Activated CD8-positive, alpha-beta memory T cell treated with anti-CD3 and anti-CD28 coated beads, Interleukin-2, amount 10 ng/mL, durations not matched to agents 7 days and 5 days (primary cell): ENCODE results near the gene DIP2C. TPM values are rescaled to one million over a fixed set of nuclear protein-coding genes. Genes with fewer than 3 reads are reported as not detected.
"Not testable (repeated sequence)": the region's sequence is repeated elsewhere in the genome, so short reads cannot be mapped to it uniquely, and the experiment has no call there.

Experiments
- ATAC-seq: fragments of 150-1000 bp; cut with Tn5 transposase; one replicate; pipeline ENCODE4 v1.10.0; 2021; ENCODE audit warnings: moderate library complexity
- CTCF ChIA-PET: fragments of 350-600 bp; sonication (Branson Sonifier 250); formaldehyde crosslinking; loops from one replicate; lab custom pipeline; 2021; ENCODE audit warnings: antibody characterized with exemption; lab: Charles Lee
- DNase-seq: peaks from one replicate; pipeline ENCODE4 v3.0.0-alpha.2; 2020
- H3K27ac Mint-ChIP-seq: one replicate; pipeline ENCODE4 v1.8.0; 2021; ENCODE audit warnings: mild to moderate bottlenecking, mixed read lengths
- H3K27me3 Mint-ChIP-seq: one replicate; pipeline ENCODE4 v1.8.0; 2021; ENCODE audit warnings: mixed read lengths
- H3K36me3 Mint-ChIP-seq: one replicate; pipeline ENCODE4 v1.8.0; 2021; ENCODE audit warnings: mild to moderate bottlenecking, mixed read lengths
- H3K4me1 Mint-ChIP-seq: one replicate; pipeline ENCODE4 v1.8.0; 2021; ENCODE audit warnings: mixed read lengths
- H3K4me3 Mint-ChIP-seq: one replicate; pipeline ENCODE4 v1.8.0; 2021; ENCODE audit warnings: mild to moderate bottlenecking, moderate library complexity, mixed read lengths
- H3K9me3 Mint-ChIP-seq: one replicate; pipeline ENCODE4 v1.8.0; 2022; ENCODE audit warnings: low read depth, mixed read lengths
- total RNA-seq, 2 experiments: library from RNA; stranded (reverse); gene quantifications; one replicate each; pipeline ENCODE4 v1.2.3, GENCODE V29; 2021

Gene DIP2C
- total RNA-seq, 2 experiments from 2014 or later: 0.26 to 0.99 TPM

DNA sequence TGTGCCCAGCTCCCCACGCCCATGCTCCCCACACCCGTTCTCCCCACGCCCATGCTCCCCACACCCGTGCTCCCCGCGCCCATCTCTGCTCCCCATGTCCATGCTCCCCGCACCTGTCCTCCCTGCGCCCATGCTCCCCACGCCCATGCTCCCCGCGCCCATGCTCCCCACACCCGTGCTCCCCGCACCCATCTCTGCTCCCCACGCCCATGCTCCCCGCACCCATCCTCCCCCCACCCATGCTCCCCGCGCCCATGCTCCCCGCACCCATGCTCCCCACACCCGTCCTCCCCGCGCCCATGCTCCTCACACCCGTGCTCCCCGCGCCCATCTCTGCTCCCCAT, 10.8 kb downstream of the DIP2C start:
- ATAC-seq, CTCF ChIA-PET: not testable (repeated sequence)

DNA sequence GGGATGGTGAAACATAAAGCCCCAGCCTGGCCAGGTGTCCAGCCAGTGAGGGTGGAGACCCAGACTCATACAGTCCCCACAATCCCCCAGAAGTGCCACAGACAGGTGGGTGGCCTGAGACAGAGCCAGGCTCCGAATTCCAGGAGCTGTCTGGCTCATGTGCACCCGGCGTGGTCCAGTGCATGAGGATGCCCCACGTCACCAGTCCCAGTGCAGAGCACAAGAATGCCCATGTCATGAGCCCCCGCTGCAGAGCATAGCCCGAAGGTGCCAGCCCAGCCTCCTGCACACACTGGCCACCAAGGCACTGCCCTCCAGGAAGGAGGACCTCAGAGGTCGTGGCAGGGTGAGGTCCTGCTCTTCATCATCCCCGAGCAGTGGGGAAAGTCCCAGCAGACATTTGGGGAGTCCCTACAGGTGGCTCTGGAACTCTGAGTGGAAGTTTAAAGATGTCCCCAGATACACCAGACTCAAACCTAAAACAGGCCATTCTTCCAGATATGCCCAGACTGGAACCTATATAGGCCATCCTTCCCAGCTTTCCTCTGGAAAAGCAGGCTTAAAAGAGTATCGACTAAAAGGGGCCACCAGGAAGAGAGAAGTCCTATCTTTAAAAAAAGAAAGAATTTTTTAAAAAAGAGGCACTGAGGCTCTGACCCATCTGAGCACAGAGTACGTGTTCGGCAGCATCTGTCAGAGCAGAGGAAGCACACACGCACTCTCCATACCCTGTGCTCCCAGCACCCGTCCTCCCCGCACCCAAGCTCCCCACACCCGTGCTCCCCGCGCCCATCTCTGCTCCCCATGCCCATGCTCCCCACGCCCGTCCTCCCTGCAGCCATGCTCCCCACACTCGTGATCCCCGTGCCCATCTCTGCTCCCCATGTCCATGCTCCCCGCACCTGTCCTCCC, 11.5 kb downstream of the DIP2C start:
- CTCF ChIA-PET: no interaction called here
- no peak for DNase-seq
- Mint-ChIP-seq H3K9me3 (no peaks in the 10 kb centered on the region), H3K4me3 (no peak overlapping the region), H3K4me1 (peaks cover 7% of the 10 kb centered on the region), H3K36me3 (no peaks in the 10 kb centered on the region), H3K27me3 (peaks cover 10% of the 10 kb centered on the region), H3K27ac (no peak overlapping the region)
- ATAC-seq: no peak

More for the DNA sequence above, 10.8 kb downstream of the DIP2C start:
- H3K27me3 Mint-ChIP-seq, H3K4me1 Mint-ChIP-seq, H3K4me3 Mint-ChIP-seq, H3K9me3 Mint-ChIP-seq, DNase-seq, H3K36me3 Mint-ChIP-seq, H3K27ac Mint-ChIP-seq: not testable (repeated sequence)

DNA sequence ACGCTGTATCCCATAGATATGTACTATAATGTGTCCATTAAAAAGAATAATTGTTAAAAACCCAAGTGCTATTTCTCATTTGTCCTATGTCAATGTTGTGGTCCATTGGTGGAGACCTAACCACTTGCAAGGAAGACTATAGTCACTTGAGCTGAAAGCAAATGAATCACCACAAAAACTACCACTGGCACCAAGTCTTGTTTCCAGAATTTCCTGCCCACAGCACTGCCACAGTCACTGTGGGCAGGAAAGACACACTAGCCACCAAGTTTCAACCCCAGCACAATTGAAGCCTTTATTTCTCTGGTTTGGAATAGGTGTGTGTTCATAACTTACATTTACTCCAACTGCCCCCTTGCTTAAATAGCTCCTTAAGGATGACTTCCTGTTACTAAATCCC, 12.4 kb downstream of the DIP2C start:
- CTCF ChIA-PET: no interaction called here
- ATAC-seq (no peak), DNase-seq (no peak)
- H3K27ac Mint-ChIP-seq: no peak overlapping the region
- no peaks in the 10 kb centered on the region for H3K9me3 Mint-ChIP-seq
- peaks cover 10% of the 10 kb centered on the region for H3K27me3 Mint-ChIP-seq
- H3K4me1 Mint-ChIP-seq: peaks cover 7% of the 10 kb centered on the region
- H3K36me3 Mint-ChIP-seq: no peaks in the 10 kb centered on the region
- no peak overlapping the region for H3K4me3 Mint-ChIP-seq

DNA sequence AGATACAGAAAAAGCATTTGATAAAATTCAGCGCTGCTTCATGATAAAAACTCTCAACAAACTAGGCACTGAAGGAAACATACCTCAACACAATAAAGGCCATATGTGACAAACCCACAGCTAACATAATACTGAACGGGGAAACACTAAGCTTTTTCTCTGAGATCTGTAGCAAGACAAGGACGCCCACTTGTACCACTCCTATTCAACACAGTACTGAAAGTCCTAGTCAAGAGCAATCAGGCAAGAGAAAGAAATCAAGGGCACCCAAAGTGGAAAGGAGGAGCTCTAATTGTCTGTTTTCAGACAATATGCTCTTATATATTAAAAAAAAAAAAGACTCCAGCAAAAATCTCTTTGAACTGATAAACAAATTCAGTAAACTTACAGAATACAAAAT, 13.3 kb downstream of the DIP2C start:
- peaks cover 3% of the 10 kb centered on the region for H3K9me3 Mint-ChIP-seq
- DNase-seq (no peak), ATAC-seq (no peak)
- H3K27ac Mint-ChIP-seq: no peak overlapping the region
- CTCF ChIA-PET: no interaction called here
- peaks cover 10% of the 10 kb centered on the region for H3K27me3 Mint-ChIP-seq
- H3K36me3 Mint-ChIP-seq: no peaks in the 10 kb centered on the region
- no peak overlapping the region for H3K4me3 Mint-ChIP-seq
- peaks cover 7% of the 10 kb centered on the region for H3K4me1 Mint-ChIP-seq

DNA sequence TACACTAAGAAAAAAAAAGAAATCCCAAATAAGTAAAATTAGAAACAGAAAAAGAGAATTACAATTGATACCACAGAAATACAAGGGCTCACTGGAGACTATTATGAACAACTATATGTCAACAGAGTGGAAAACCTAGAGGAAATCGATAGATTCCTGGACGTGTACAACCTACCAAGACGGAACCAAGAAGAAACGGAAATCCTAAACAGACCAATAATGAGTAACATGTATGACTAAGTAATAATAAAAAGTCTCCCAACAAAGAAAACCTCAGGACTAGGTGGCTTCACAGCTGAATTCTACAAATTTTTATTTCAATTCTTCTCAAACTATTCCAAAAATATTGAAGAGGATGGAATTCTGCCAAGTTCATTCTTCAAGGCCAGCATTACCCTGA, 13.9 kb downstream of the DIP2C start:
- Mint-ChIP-seq H3K27ac (no peak overlapping the region), H3K4me1 (peaks cover 7% of the 10 kb centered on the region), H3K9me3 (peaks cover 3% of the 10 kb centered on the region), H3K36me3 (no peaks in the 10 kb centered on the region), H3K27me3 (peaks cover 10% of the 10 kb centered on the region), H3K4me3 (no peak overlapping the region)
- DNase-seq (no peak), ATAC-seq (no peak)
- CTCF ChIA-PET: no interaction called here

DNA sequence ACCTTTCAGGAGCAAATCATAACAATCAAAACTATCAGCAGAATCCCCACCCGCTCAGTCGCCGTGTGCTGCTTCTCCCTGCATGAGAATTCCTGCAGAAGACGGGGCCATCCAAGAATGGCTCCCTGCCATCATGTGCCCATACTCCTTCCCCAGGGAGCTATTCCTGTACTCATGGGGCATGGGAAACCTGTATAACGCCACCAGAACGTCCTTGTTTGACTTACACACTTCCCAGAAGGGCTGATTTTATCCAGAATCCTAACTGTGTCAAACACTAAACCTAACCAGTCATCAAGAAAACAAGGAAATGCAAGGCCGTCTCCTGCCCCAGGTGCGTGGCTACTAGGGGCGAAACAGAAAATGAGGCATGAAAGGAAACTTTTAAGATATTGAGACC, 16.0 kb downstream of the DIP2C start:
- Mint-ChIP-seq H3K9me3 (peaks cover 12% of the 10 kb centered on the region), H3K27ac (no peak overlapping the region), H3K4me1 (peaks cover 7% of the 10 kb centered on the region), H3K4me3 (no peak overlapping the region), H3K27me3 (peaks cover 10% of the 10 kb centered on the region), H3K36me3 (no peaks in the 10 kb centered on the region)
- DNase-seq: no peak
- CTCF ChIA-PET: no interaction called here
- ATAC-seq: no peak

DNA sequence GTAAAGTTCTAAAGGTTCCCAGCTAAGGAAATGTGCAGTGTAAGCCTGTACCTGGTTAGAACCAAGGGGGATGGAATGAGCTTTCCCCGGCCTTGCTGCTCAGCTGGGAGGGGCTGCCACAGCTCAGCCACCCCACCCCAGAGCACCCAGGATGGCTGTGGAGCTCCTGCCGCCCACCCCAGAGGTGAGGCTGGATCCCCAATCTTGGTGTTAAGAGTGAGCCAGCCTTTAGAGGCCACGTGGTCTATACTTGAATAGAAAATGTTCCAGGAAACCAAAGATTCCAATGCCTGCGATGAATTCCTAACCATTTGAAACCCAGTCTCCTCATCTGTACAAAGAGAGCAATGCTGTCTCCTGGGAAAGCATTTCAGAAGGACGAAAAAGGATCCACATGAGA, 16.5 kb downstream of the DIP2C start:
- ATAC-seq: no peak
- Mint-ChIP-seq H3K36me3 (no peaks in the 10 kb centered on the region), H3K27me3 (peaks cover 10% of the 10 kb centered on the region), H3K4me1 (peaks cover 7% of the 10 kb centered on the region), H3K9me3 (peaks cover 12% of the 10 kb centered on the region), H3K27ac (no peak overlapping the region), H3K4me3 (no peak overlapping the region)
- CTCF ChIA-PET: no interaction called here
- DNase-seq: no peak

DNA sequence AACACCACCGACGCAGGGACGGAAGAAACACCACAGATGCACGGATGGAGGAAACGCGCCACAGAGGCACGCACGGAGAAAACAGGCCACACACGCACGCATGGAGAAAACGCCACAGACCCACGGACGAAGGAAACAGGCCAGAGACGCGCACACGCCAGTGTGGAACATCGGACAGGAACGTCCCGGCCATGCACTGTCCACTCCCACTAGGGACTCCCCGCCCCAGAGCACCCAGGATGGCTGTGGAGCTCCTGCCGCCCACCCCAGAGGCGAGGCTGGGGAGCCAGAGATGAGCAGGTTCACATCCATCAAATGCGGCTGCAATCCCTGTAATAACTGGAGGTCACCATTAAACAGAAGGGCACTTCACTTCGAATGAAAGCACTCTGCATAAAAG, 17.3 kb downstream of the DIP2C start:
- H3K27me3 Mint-ChIP-seq: peaks cover 10% of the 10 kb centered on the region
- no peak overlapping the region for H3K4me3 Mint-ChIP-seq
- H3K9me3 Mint-ChIP-seq: peaks cover 12% of the 10 kb centered on the region
- DNase-seq (no peak), ATAC-seq (no peak)
- no peaks in the 10 kb centered on the region for H3K36me3 Mint-ChIP-seq
- CTCF ChIA-PET: no interaction called here
- H3K27ac Mint-ChIP-seq: no peak overlapping the region
- peaks cover 5% of the 10 kb centered on the region for H3K4me1 Mint-ChIP-seq

DNA sequence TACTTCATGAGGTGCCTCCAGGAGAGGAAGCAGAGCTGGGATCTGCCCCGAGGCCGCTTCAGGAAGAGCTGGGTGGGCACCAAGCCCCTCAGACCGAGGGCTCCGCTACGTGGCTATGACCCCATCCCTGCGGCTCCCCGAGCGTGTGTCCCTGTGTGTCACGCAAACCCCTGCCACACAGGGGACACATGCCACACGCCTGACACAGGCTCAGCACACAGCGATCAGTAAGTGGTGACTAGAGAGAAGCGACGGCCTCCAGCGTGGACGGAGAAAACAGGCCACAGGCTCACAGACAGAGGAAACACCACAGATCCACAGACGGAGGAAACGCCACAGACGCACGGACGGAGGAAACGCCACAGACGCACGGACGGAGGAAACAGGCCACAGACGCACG, 18.5 kb downstream of the DIP2C start:
- DNase-seq (no peak), ATAC-seq (no peak)
- no peak overlapping the region for H3K27ac Mint-ChIP-seq
- H3K27me3 Mint-ChIP-seq: peaks cover 7% of the 10 kb centered on the region
- H3K4me1 Mint-ChIP-seq: no peaks in the 10 kb centered on the region
- CTCF ChIA-PET: no interaction called here
- no peak overlapping the region for H3K4me3 Mint-ChIP-seq
- H3K9me3 Mint-ChIP-seq: peaks cover 12% of the 10 kb centered on the region
- H3K36me3 Mint-ChIP-seq: no peaks in the 10 kb centered on the region

DNA sequence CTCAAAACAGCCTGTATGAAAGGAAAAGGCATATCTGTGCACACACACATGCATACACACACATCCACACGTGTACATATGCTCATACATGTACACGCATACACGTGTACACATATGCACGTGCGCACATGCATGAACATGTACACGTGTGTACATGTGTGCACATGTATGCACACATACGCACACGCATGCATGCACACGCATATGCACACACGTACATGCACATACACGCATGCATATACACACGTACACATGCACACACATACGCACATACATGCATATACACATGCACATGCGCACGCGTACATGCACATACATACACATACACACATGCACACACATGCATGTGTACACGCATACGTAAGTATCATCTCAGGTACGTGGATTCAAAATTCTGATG, 19.4 kb downstream of the DIP2C start:
- H3K4me1 Mint-ChIP-seq: no peaks in the 10 kb centered on the region
- no peaks in the 10 kb centered on the region for H3K27me3 Mint-ChIP-seq
- H3K27ac Mint-ChIP-seq: no peak overlapping the region
- CTCF ChIA-PET: no interaction called here
- ATAC-seq (no peak), DNase-seq (no peak)
- no peak overlapping the region for H3K4me3 Mint-ChIP-seq
- H3K9me3 Mint-ChIP-seq: peaks cover 12% of the 10 kb centered on the region
- no peaks in the 10 kb centered on the region for H3K36me3 Mint-ChIP-seq

DNA sequence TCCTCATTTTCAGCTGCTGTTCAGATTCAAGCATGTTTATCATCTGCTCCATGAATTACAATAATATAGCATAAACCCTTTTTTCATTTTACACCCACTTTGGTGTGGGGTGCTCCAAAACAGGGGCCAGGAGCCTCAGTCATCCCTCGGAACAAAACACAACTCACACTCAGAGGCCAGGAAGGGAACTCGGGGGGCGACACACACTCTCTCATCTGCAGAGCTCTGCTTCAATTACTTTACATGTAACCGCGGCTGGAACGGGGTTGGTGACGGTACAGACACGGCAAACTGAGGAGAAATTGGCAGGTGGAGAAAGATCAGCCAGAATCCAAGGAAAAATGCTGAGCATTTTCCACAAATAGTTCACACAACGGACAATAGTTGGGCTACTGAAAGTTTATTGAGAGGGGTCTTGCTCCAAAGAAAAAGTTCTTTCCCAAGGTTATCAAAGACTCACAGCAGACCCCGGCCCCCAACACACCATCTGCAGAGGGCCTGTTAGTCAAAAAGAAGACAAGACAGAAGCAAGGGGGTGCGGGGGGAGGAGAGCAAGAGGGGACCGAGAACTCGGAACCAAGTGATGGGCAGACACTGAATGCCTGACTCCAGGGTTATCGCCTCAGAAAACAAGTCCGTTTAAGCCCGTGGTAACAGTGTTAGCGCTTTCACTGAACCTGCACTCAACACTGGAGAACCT, 20.5 kb downstream of the DIP2C start:
- Mint-ChIP-seq H3K27ac (no peak overlapping the region), H3K4me3 (no peak overlapping the region), H3K4me1 (no peaks in the 10 kb centered on the region), H3K36me3 (no peaks in the 10 kb centered on the region), H3K9me3 (peaks cover 12% of the 10 kb centered on the region), H3K27me3 (no peaks in the 10 kb centered on the region)
- DNase-seq: no peak
- CTCF ChIA-PET: no interaction called here
- ATAC-seq: no peak

DNA sequence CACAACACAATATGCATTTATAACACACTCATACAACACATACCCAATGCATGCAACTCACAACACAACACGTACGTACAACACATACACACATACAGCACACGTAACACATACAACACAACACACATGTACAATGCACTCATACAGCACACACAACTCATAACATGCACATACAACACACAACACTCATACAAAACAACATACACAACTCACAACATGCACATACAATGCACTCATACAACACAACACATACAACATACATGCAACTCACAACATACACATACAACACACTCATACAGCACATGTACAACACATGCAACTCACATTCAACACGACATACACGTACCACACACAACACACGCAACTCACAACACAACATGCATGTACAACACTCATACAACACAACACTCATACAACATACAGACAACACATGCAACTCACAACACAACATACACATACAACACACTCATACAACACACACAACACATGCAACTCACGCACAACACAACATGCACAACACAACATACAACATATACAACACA, 21.8 kb downstream of the DIP2C start:
- CTCF ChIA-PET: no interaction called here
- DNase-seq: no peak
- no peak for ATAC-seq
- H3K4me1 Mint-ChIP-seq: no peaks in the 10 kb centered on the region
- H3K27ac Mint-ChIP-seq: no peak overlapping the region
- H3K4me3 Mint-ChIP-seq: no peak overlapping the region
- H3K36me3 Mint-ChIP-seq: no peaks in the 10 kb centered on the region
- H3K27me3 Mint-ChIP-seq: no peaks in the 10 kb centered on the region
- H3K9me3 Mint-ChIP-seq: peaks cover 12% of the 10 kb centered on the region

DNA sequence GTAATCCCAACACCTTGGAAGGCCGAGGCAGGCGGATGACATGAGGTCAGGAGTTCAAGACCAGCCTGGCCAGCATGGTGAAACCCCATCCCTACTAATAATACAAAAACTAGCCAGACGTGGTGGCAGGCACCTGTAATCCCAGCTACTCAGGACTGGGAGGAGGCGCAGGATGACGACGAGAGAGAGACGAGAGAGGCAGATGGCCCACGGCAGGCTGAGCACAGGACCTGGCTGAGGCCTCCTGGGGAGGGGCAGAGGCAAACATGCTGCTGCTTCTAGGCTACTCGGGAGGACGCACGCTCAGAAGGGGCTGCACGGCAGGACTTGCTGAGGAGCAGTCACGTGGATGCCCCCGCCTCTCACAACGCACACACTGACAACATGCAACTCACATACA, 22.4 kb downstream of the DIP2C start:
- peaks cover 12% of the 10 kb centered on the region for H3K9me3 Mint-ChIP-seq
- ATAC-seq (no peak), DNase-seq (no peak)
- no peak overlapping the region for H3K4me3 Mint-ChIP-seq
- H3K4me1 Mint-ChIP-seq: no peaks in the 10 kb centered on the region
- no peaks in the 10 kb centered on the region for H3K27me3 Mint-ChIP-seq
- CTCF ChIA-PET: no interaction called here
- H3K36me3 Mint-ChIP-seq: no peaks in the 10 kb centered on the region
- no peak overlapping the region for H3K27ac Mint-ChIP-seq
